H1 (cell line): ENCODE data around the gene OPCML. TPM values are rescaled to one million over a fixed set of nuclear protein-coding genes. Genes with fewer than 3 reads are reported as not detected.

Experiments
- JUND ChIP-seq: IDR thresholded peaks from 2 replicates; pipeline ENCODE4 v1.6.1; 2011; ENCODE audit warnings: mild to moderate bottlenecking, improper control_type of control experiment, low read length
- RNF2 ChIP-seq: fragments of 200-900, 300-1000 bp; sonication (generic); IDR thresholded peaks from 2 replicates; pipeline ENCODE4 v1.7.1; 2016; ENCODE audit warnings: borderline replicate concordance, low read depth, mild to moderate bottlenecking, antibody characterized with exemption, low read length; ENCODE audit not compliant: poor library complexity, severe bottlenecking; ENCODE audit errors: missing control alignments
- SIX5 ChIP-seq: IDR thresholded peaks from 2 replicates; pipeline ENCODE4 v1.6.1; 2011; ENCODE audit warnings: mild to moderate bottlenecking, low read depth, low read length
- TBP ChIP-seq: IDR thresholded peaks from 2 replicates; pipeline ENCODE4 v1.6.1; 2011; ENCODE audit warnings: low read depth, low read length, improper control_type of control experiment
- TCF12 ChIP-seq: IDR thresholded peaks from 2 replicates; pipeline ENCODE4 v1.6.1; 2011; ENCODE audit warnings: low read depth, mild to moderate bottlenecking, low read length
- polyA plus RNA-seq, 7 experiments: library from polyadenylated mRNA; depleted of rRNA in 3 of 7; stranded (reverse) in 5 of 7; unstranded in 2 of 7; fragments of >200 nt in 5 of 7; fragments of 200-250 nt in 2 of 7; gene quantifications; 1 replicate in 5 of 7; 2 replicates in 1 of 7; 4 replicates in 1 of 7; pipeline versions ENCODE4 v1.2.1 to v1.2.3, GENCODE V29; 2011 to 2013; ENCODE audit warnings: missing spikeins in 2 of 7, mixed read lengths in 2 of 7
- total RNA-seq: library from RNA; stranded (reverse); fragmentation: NEBNext Ultra II Directional; extraction: Animal tissue kit (Norgen Biotek cat#: 25700); gene quantifications from 2 replicates; pipeline ENCODE4 v1.2.1, GENCODE V29; 2021

OPCML gene
- total and polyA plus RNA-seq, 2 of the 8 experiments (the other 6 are each of a cell fraction or from before 2014, with no cell fraction given) = 2.3 to 3.1 TPM

DNA sequence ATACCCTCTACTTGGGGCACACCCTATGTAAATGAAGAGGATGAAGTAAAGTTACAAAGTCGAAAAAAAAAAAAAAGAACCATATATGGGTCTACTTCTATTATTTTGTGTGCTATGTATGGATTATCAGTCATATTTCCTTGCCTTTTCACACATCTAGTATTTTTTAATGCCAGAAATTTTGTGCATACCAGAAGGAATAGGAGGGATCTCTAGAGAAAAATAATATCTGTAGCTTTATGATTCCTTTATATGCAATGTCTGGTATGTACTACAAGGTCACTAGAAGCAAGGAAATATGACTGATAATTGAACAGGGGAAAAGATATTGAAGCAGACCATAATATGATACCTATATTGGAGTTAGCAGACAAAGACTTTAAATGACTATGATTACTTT, 713.4 kb downstream of the OPCML start (continued):
- no peak for TF ChIP-seq RNF2
- TF ChIP-seq SIX5 = no peak
- no peak for TF ChIP-seq TBP
- no peak for TF ChIP-seq TCF12
- TF ChIP-seq JUND = no peak
